NCI-H774 (cell line): ENCODE results near the gene MSMO1.
"Not testable (repeated sequence)": the region's sequence is repeated elsewhere in the genome, so short reads cannot be mapped to it uniquely, and the experiment has no call there.

Source experiments
- DNase-seq: peaks from one replicate; lab custom pipeline; 2025; lab: John Stamatoyannopoulos, UW

The MSMO1 gene

DNA sequence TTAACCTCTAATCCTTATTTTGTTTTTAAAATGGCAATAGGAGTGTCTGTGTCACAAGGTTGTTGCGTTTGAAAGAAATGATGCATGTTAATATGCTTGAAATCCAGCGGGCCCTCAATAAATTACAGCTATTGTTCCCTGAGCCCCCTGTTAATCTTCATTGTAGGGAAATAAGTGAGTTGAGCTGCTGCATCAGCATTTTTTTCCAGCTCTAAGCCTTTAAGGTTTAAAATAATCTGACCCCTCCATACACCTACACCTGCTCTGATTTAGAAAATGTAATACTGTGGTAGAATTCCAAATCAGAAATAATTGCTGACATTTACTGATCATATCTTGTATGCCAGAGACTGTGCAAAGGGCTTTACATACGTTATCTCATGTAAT lies 2.6 kb upstream of the MSMO1 start:
- no peak for DNase-seq

DNA sequence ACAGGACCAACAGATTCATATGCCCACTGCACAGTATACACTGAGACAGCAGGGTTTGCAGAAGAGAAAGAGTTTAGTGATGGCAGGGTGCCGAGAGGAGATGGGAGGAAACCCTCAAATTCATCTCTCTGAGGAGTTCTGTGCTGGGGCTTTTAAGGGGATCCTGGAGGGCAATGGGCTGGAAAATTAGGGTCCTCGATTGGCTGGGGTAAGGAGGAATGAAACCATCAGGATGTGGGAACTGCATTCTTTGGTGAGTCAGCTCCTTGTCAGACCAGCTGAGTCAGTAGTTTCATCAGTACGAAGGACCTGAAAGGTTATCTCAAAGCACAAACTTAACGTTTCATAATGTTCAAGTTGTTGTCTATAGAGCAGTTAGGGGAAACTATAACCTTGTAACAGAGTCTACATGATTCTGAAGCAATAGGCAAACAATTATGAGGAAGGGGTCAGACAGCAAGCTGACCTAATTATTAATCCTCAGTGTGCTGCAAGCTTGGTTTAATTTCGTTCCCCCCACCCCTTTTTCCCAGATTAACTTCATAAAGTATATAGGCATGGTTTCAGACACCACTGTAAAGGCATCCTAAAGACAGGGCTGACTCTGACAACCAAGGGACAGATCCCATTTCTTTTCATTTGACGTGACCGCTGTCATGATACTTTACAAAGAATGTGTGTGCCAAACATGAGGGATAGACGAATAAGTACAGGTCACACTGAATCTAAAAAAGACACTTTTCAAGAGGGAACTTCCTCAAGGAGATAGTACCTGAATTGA lies 1.5 kb upstream of the MSMO1 start:
- DNase-seq, result no peak

DNA sequence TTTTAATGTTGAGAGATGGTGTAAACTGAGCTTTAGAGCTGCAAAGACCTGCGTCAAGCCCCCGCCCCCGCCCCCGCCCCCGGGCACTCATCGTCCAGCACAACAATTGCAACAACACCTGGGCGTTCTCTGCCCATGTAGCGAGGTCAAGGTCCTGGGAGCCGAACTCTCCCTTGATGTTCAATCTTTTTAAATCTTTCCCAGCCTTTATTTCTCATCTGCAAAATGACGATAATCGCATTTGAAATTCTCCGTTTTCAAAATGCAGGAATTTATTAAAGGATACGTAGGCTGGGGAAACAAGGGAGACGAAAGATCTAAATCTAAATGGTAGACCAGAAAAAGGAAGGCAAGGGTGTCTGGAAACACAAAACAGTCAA lies 648 bp upstream of the MSMO1 start:
- DNase-seq, result no peak

DNA sequence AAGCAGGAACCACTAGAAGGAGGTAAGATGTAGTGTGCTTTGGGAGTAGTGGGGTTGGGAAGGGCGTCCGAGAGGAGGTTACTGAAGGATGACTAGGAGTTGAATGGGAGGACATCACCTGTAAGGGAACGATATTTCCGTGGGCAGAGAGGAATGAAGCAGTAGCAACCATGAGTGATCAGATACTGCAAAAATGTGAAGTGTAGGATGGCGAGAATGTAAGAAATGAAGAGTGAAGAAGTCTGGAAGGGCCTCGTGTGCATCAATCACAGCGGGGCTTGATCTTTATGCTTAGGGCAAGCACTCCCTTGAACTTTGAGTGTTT lies 594 bp downstream of the MSMO1 start:
- no peak for DNase-seq

DNA sequence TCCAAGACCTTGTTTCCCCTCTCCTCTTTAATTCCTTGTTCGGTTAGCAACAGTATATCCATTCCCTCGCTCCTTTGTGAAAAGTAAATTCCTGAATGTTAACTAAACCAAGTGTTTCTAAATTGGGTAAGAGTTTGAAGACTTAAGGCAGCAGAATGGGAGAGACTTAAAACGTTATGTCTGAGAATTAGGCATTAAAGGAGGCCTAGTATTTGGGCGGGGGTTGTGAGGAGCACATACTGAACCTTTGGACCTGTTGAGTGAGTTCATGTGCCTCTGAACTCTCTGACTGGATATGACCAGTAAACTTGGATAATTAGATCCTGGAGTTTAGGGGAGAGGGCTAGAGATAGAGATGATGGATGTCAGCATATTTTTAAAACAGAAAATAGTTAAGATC lies 1.2 kb downstream of the MSMO1 start:
- DNase-seq, result no peak

DNA sequence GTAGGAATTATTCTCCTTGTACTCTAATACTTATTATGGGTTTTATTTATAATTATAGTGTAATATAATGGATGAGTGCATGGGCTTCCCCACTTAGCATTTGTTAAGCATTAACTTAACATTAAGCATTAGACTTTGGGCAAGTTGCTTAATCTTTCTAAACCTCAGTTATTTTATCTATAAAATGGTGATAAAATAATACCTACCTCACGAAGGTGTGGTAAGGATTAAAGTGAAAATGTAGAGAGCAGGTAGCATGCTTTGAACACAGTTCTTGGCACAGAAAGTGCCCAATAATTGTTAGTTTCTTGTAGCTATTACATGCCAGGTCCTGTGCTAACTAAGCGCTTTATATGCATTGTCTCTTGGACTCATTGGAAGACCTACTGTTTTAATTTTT lies 2.6 kb downstream of the MSMO1 start:
- no peak for DNase-seq

DNA sequence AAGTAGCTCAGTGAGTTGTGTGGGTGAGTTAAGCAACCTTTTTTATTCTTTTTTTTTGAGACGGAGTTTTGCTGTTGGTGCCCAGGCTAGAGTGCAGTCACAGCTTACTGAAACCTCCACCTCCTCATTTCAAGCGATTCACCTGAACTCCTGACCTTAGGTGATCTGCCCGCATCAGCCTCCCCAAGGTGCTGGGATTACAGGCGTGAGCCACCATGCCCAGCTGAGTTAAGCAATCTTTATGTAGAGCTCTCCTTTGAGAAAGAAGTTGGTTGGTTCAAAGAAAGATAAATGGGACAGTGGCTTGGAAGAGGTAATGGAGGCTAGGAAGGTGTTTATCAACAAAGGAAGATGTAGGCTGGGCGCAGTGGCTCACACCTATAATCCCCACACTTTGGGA lies 3.2 kb downstream of the MSMO1 start:
- DNase-seq, result no peak

DNA sequence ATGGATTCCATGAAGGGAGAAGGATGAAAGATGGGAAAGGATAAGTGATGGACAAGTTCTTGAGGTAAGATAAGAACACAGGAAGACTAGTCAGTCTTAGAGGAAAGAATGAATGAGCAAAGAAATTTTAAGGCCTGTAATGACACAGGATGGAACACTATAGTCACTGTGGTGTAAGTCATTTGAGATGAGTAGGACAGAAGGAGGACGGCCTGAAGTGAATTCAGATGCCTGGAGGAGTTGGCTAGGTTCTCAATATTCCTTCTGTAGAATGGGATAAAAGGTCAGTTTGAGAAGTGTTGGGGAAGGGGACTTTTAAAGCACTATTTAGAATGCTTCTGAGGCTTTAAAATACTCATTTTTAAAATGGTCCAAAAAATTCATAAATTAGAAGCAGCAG lies 3.9 kb downstream of the MSMO1 start:
- DNase-seq, result no peak

DNA sequence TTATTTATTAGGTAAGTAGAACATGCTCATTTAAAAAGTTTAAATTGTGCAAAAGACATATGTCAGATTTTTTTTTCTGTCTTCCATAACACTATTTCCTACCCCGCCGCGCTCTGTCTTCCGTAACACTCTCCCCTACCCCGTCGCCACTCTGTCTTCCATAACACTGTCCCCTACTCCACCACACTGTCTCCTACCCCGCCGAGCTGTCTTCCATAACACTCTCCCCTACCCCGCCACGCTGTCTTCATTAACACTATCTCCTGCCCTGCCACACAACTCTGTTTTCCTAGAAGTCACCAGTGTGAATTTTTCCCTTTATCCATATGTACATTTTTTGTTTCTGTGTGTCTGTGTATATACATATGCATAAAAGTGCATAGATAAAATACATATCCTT lies 4.4 kb downstream of the MSMO1 start:
- no peak for DNase-seq

DNA sequence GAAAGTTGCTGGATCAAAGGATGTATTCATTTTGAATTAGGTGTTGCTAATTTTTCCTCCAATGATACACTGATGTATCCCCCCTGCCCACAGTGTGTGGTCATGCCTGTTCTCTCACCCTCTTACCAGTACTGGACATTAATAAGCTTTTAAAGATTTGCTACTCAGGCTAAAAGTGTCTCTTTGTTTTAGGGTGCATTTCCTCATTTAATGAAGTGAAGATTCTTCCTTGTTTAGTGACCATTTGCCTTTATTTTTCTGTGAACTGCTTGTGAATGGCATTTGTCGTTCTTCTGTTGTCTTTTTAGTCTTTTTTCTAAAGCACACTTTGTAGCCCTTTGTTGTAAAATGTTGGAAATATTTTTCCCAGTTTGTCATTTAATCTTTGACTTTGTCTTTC lies 5.0 kb downstream of the MSMO1 start:
- no peak for DNase-seq

DNA sequence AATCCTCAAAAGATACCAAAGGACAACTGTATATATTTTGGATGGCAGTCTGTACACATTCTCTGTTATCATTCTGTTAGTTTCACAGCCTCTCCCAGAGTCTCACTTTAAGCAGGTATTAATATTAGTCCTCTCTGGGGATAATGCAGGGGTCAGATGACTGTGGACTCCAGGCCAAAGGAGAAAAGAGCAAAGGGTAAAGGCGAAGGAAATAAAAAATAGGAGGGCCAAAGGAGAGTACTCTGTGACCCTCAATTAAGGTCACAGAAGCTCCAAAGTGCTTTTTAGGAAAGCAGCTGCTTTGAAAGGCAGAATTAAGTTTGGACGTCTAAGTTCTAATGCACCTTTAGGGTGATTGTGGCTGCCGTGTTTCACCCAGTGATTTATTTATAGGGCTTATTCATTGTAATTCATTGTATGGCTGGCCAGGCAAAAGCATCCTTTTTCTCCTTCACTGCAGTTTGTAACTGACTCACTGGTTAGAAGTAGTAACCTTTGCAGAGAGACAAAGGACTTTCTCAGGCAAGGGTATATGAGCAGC lies 7.8 kb downstream of the MSMO1 start:
- no peak for DNase-seq

DNA sequence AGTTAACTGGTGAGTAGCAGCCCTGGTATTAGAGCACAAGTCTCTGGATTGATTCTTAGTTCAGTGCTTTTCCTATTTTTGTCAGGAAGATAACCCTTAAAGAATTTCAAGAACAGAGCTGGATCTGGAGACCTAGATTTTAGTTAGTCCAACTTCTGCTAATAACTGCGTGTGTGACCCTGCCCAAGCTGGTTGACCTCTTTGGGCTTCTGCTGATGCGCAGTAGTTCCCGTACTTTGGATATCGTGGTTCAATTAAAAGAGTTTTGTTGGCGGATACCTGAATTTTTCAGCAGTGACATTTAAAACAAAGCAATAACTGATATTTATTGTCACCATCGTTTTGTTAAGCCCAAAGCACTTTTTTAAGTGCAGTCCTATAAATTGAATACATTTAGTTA lies 9.3 kb downstream of the MSMO1 start:
- no peak for DNase-seq

DNA sequence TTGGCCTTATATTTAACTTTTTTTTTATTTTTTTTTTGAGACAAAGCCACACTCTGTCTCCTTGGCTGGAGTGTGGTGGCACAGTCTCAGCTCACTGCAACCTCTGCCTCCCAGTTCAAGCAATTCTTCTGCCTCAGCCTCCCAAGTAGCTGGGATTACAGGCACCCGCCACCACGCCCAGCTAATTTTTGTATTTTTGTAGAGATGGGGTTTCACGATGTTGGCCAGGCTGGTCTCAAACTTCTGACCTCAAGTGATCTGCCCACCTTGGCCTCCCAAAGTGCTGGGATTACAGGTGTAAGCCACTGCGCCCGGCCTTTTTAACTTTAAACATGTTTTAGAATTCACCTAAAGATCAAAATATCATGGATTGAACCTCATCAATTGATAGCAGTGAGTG lies 14.9 kb downstream of the MSMO1 start:
- not testable (repeated sequence) for DNase-seq

DNA sequence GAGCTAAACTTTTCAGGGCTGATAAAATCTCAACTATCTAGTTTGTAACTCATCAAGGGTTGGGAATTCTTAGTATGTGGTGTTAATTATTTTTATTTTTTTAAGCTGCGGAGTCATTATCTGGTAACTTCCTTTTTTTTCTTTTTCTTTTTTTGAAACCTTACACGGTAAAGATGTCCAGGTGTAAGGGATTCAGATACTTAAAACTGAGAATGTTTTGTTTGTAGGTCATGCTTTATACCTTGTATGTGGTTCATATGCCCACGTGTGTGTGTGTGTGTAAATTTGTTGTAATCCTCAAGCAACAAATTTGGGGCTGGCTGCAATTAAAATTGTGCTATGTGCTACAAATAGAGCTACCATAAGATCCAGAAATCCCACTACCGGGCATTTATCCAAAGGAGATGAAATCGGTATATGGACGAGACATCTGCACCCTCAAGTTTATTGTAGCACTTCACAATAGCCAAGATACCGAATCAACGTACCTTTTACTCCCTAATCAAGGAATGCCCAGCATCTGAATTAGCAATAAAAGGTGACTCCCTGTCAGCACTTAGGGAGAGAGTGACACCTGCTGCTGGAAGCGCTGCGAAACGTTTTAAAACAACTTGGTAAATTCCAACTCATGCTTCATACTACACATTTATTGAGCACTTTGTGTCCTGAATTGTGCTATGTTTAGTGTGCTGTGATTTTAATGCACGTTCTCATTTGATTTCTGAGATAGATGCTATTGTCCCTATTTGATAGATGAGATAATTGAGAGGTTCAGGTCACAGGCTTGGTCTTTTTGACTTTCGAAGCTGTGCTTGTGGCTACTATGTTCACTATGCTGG lies 16.1 kb downstream of the MSMO1 start:
- no peak for DNase-seq

DNA sequence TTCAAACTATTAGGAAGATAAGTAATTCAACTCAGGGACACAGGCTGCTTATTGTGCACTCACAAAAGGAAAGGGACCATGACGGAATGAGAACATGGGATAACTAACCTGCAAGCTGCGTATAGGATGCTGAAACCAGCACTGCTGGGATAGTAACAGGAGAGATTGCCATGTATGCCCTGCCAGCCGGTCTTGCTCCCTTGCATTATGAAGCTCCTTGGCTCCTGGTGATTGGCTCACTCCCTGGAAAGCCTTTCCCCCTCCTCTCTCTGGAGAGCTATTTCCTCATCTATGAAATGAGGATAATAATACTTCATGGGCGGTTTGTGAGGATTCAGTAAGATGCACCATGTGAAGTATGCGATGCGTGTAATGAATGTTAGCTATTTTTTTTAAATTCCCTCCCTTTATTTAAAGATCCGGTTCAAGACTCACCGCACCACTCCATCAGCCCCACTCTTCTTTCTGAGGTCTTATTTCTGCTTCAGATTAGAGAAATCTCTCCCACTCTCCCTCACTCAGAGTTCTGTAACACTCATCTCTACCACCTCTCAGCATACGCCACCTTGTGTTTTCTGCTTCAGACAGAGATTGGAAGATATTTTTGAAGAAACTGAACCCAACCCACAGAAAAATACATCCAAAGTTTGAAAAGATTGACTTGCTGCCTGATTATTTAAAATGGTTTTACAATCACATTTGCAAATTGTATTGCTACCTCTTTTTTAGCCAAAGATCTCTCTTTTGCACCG lies 18.4 kb downstream of the MSMO1 start:
- DNase-seq, result no peak

DNA sequence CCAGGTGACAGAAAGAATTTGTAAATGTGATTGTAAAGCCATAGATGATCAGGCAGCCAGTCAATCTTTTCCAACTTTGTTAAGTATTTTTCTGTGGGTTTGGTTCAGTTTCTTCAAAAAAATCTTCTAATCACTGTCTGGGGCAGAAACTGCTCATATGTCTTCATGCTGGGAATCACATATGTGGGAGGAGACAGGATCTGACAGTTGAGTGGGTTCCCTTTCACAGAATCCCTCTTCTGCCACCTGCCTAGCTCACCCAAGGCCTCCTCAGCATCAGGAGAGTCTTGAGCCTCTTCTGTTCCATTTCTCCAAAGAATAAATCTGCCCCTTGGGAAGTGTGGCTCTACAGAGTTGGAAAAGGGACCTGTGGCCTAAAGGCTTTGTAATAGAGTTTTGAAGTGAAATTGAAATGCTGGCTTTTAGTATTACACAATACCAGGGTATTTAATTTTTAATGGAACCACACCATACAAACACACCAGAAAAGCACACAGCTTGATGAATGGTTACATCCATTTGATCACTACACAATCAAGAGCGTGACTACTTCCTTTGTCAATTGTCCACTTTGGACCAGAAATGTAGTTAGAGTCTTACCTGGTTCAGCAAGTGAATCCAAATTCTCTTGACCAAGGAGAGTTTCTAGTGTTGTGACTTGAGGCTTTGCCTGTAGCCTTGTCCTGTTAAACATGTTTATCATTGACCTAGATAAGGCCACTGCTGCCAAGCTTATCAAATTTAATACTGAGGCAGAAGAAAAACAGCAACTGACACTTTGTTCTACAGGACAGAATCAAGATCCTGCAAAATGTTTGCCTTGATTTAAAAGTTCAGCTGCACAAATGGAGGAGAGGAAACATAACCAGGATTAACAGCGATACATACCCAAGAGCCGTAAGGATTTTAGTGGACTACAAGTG lies 20.4 kb downstream of the MSMO1 start:
- no peak for DNase-seq

DNA sequence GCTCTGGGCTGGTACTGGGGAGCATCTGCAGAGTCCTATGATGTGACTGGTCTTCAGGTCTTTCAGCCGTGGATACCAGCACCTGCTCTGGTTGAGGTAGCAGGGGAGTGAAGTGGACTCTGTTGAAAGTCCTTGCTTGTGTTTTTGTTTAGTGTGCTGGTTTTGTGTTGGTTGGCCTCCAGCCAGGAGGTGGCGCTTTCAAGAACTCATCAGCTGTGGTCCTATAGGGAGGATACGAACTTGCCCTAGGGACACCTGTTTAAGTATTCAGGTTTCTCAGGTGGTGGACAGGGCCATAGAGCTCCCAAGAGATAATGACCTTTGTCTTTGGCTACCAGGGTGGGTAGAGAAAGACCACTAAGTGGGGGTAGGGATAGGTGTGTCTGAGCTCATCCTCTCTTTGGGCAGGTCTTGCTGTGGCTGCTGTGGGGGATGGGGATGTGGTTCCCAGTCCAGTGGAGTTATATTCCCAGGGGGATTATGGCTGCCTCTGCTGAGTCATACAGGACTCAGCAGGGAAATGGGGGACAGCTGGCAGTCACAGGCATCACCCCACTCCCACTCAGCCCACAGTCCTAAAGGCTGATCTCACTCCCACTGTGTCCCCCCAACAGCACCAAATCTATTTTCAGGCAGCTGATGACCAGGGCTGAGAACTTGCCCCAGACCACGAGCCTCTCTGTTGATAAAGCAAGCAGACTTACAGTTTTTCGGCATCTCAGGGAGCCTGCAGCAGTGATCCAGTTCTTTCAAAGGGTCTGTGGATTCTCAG lies 24.1 kb downstream of the MSMO1 start:
- DNase-seq, result no peak

DNA sequence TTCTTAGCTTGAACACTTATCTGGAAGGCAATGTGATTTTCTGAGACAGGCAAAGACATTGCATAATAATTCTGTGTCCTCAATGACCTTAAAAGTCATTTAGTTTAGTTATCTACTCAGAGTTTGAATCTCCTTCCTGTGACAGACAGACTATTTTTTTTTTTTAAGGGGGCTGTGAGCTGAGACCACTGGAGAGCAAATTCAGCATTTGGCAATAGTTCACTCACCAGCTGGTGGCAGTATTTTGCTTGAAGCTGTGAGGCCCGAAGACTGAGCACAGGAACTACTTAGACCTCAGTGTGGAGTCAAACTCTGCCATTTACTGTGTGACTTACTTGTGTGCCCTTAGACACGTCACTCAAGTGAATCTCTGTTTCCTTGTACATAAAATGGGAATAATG lies 28.4 kb downstream of the MSMO1 start:
- no peak for DNase-seq

DNA sequence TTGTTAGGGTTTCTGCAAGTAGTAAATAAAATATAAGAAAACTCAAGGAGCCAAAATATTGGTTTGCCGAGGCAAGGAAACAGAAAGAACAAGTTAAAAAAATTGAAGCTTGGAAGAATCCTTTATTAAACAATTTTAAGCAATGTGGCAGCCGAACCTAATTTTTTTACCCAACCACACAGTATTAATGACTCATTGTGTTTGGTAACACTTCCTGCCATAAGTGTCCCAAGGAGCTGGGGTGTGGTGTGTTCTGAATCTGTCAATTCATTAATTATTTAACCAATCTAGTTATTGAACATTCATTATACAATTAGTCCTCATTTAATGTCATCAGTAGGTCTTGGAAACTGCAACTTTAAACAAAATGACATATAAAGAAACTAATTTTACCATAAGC lies 32.0 kb downstream of the MSMO1 start:
- no peak for DNase-seq

DNA sequence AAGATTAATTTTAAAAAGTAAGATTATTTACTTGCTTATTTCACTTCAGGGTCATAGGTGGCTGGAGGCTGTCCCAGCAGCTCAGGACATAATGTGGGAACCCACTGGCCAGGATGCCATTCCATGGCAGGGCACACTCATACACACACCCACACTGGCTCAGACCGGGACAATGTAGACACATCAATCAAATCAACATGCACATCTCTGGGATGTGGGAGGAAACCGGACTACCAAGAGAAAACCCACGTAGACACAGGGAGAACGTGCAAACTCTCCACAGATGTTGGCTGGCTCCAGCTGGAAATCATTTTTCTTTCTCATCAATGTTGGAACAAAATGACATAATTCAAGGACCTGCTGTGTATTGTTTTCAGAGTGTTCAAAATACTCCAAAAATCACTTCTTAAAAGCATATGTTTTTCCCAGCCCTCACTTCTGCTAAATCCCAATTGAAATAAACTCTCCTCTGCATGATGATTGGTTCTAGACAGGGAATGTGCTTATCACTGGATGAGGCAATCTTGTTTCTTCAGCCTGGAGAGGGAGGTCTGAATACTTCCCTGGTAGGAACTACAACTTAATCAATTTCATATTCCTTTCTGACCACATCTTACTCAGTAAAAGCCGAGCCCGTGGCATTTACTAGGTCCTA lies 32.7 kb downstream of the MSMO1 start:
- no peak for DNase-seq
